ENCODE results near the gene DDX39A. TPM values are rescaled to one million over a fixed set of nuclear protein-coding genes. Genes with fewer than 3 reads are reported as not detected.

DDX39A gene
- total and polyA plus RNA-seq, 2 of the 8 experiments (the other 6 are each of a cell fraction or from before 2014, with no cell fraction given) = 139 TPM

- no peaks in the 10 kb centered on the region for H4K20me1 ChIP-seq (replicated peaks in 1 of 2; ENCODE audit: control insufficient read depth in 1 of 2, insufficient read depth in 2 of 2, low read length in 2 of 2)
- no peak overlapping the region for H3K4ac ChIP-seq (replicated peaks; ENCODE audit: insufficient read length, low read depth, low read length)
- no peak overlapping the region for H3K27ac ChIP-seq (ENCODE audit: low read depth, low read length)
- FAIRE-seq (no peak), DNase-seq (ENCODE audit: low read depth in 1 of 2, low spot score in 2 of 2) (no peak)
- ChIA-PET CTCF (ENCODE audit: partially characterized antibody) (interaction anchor here (0.6 to 3.5 kb wide), 6 partner anchors 14 to 72 kb away, joined by 3 to 20 read pairs (median 4); no protein-coding TSS in a partner anchor), POLR2A (ENCODE audit: partially characterized antibody) (no interaction called here)
- H2BK120ac ChIP-seq (replicated peaks; ENCODE audit: low read depth, low read length) = no peak overlapping the region
- no peaks in the 10 kb centered on the region for H3K27me3 ChIP-seq (replicated peaks in 1 of 4; ENCODE audit: control insufficient read depth in 3 of 4, extremely low read depth in 1 of 4, insufficient read depth in 3 of 4, low read length in 3 of 4)
- no peak overlapping the region for H4K8ac ChIP-seq (ENCODE audit: extremely low read depth, insufficient read depth, low read length)
- 85% methylated on average over 10 of the region's 10 CpGs; no CpG with 5 or more reads in 1 of the 2 experiments for WGBS, 2 experiments (ENCODE audit: extremely low coverage in 1 of 2, insufficient coverage in 1 of 2, insufficient read length in 1 of 2, insufficient replicate concordance in 2 of 2, low coverage in 1 of 2, low lambda C conversion rate in 2 of 2, missing lambda C conversion rate in 1 of 2)
- H2AFZ ChIP-seq (ENCODE audit: low read length) = no peak overlapping the region
- no peak overlapping the region for H2BK5ac ChIP-seq (ENCODE audit: low read depth, low read length)
- no peak overlapping the region for H3K4me2 ChIP-seq (ENCODE audit: insufficient read depth in 1 of 2, low read depth in 2 of 2, low read length in 2 of 2)
- H2BK20ac ChIP-seq (ENCODE audit: low read length) = no peak overlapping the region
- no peak overlapping the region for H2AK5ac ChIP-seq (ENCODE audit: low read depth, low read length)
- no peak overlapping the region for H3K56ac ChIP-seq (replicated peaks; ENCODE audit: insufficient read length, low read depth, low read length)
- H3K36me3 ChIP-seq (ENCODE audit: control insufficient read depth in 2 of 4, insufficient read depth in 4 of 4, low read length in 3 of 4) = no peaks in the 10 kb centered on the region
- H3K9me3 ChIP-seq (ENCODE audit: insufficient read depth in 2 of 2, low read depth in 1 of 2, low read length in 1 of 2) = no peaks in the 10 kb centered on the region
- no peak overlapping the region for H3K4me3 ChIP-seq (ENCODE audit: extremely low read depth in 1 of 4, insufficient read depth in 2 of 4, low read depth in 3 of 4, low read length in 4 of 4)
- no peak overlapping the region for H3K14ac ChIP-seq (ENCODE audit: insufficient read length)
- H3K4me1 ChIP-seq (replicated peaks in 1 of 4; ENCODE audit: control insufficient read depth in 3 of 4, insufficient read depth in 4 of 4, low read length in 3 of 4) = peaks cover 0 to 8% (median 5%) of the 10 kb centered on the region in 4 experiments; a peak in 5 of 7 replicates
- H3K18ac ChIP-seq (ENCODE audit: extremely low read depth, low read length) = no peak overlapping the region
- H2BK15ac ChIP-seq (ENCODE audit: low read length) = 0 out of 2 replicates have a peak overlapping the region, but pooled peaks have one; percentile 46
- no peak overlapping the region for H2BK12ac ChIP-seq (ENCODE audit: low read depth, low read length)
- H3K23me2 ChIP-seq (ENCODE audit: low read depth, low read length) = no peaks in the 10 kb centered on the region; the same call in 1 of the 2 replicates
- no peak overlapping the region for H4K5ac ChIP-seq (ENCODE audit: insufficient read length, low read depth, low read length)
- H3K23ac ChIP-seq (ENCODE audit: insufficient read length) = no peak overlapping the region
- H3K9ac ChIP-seq (replicated peaks in 1 of 4; ENCODE audit: extremely low read depth in 1 of 4, low read depth in 3 of 4, low read length in 3 of 4) = no peak overlapping the region
- H3K79me2 ChIP-seq (ENCODE audit: control insufficient read depth in 1 of 2, insufficient read depth in 2 of 2, low read length in 2 of 2) = no peaks in the 10 kb centered on the region
- no peaks in the 10 kb centered on the region for H3K79me1 ChIP-seq (ENCODE audit: low read depth, low read length)
- H4K91ac ChIP-seq (replicated peaks; ENCODE audit: insufficient read length, low read length) = no peak overlapping the region
- no peak for TF ChIP-seq MAFK (IDR thresholded peaks at IDR 0.05; ENCODE audit: low read depth, low read length)
Measured at GRCh38 chr19:14391156-14391821, 27.9 kb downstream of the DDX39A start.

Data from H1 (cell line).